Muscle layer of duodenum (tissue), 2 donors: ENCODE measurements around the gene FAM185A.
"Not testable (repeated sequence)": the region's sequence is repeated elsewhere in the genome, so short reads cannot be mapped to it uniquely, and the experiment has no call there.

Experiments used
- H3K27ac ChIP-seq: one replicate; pipeline ENCODE4 v1.7.0; 2013; ENCODE audit warnings: mild to moderate bottlenecking, low read length
- H3K27me3 ChIP-seq: one replicate; pipeline ENCODE4 v1.7.0; 2013; ENCODE audit warnings: low read depth, mild to moderate bottlenecking, control low read depth, low read length
- H3K36me3 ChIP-seq, 2 donors: one replicate each; pipeline ENCODE4 v1.7.0; 2013; ENCODE audit warnings: low read length in 2 of 2, control low read depth in 1 of 2, mild to moderate bottlenecking in 1 of 2; ENCODE audit not compliant: insufficient read depth in 2 of 2, control insufficient read depth in 1 of 2
- H3K4me1 ChIP-seq, 2 donors: one replicate each; pipeline ENCODE4 v1.7.0; 2013; ENCODE audit warnings: low read length in 2 of 2, mild to moderate bottlenecking in 2 of 2, control low read depth in 1 of 2, moderate library complexity in 1 of 2; ENCODE audit not compliant: insufficient read depth in 2 of 2, control insufficient read depth in 1 of 2
- H3K4me3 ChIP-seq, 2 donors: one replicate each; pipeline ENCODE4 v1.7.0; 2013; ENCODE audit warnings: low read length in 2 of 2, low read depth in 1 of 2, mild to moderate bottlenecking in 1 of 2
- H3K9me3 ChIP-seq, 2 donors: one replicate each; pipeline ENCODE4 v1.7.0; 2013; ENCODE audit warnings: low read length in 2 of 2, control low read depth in 1 of 2, mild to moderate bottlenecking in 1 of 2; ENCODE audit not compliant: control insufficient read depth in 1 of 2
- donor health status: healthy.

FAM185A gene

GRCh38 chr7:102745494-102746288 is 3.1 kb upstream of the FAM185A start:
- H3K4me1 ChIP-seq: peaks cover 4 to 13% of the 10 kb centered on the region in 2 donors
- H3K36me3 ChIP-seq, H3K27me3 ChIP-seq, H3K9me3 ChIP-seq, H3K27ac ChIP-seq, H3K4me3 ChIP-seq: not testable (repeated sequence)

GRCh38 chr7:102749445-102749786 is 617 bp downstream of the FAM185A start:
- H3K27ac ChIP-seq, H3K9me3 ChIP-seq: not testable (repeated sequence)

GRCh38 chr7:102758227-102758626 is 9.4 kb downstream of the FAM185A start:
- H3K9me3 ChIP-seq, H3K27ac ChIP-seq, H3K4me3 ChIP-seq, H3K36me3 ChIP-seq, H3K4me1 ChIP-seq, H3K27me3 ChIP-seq: not testable (repeated sequence)

More at GRCh38 chr7:102749445-102749786, 617 bp downstream of the FAM185A start:
- not testable (repeated sequence) for H3K36me3 ChIP-seq, H3K27me3 ChIP-seq
- peaks cover 4 to 11% of the 10 kb centered on the region in 2 donors for H3K4me1 ChIP-seq
- H3K4me3 ChIP-seq: peak overlapping the region in 1 of 2 donors; percentile 85

- H3K27ac ChIP-seq, H3K9me3 ChIP-seq: not testable (repeated sequence)
Measured at GRCh38 chr7:102759934-102760333, 11.1 kb downstream of the FAM185A start.

GRCh38 chr7:102761234-102761633 is 12.4 kb downstream of the FAM185A start:
- not testable (repeated sequence) for H3K27me3 ChIP-seq, H3K27ac ChIP-seq, H3K4me1 ChIP-seq, H3K9me3 ChIP-seq, H3K36me3 ChIP-seq, H3K4me3 ChIP-seq

More at GRCh38 chr7:102759934-102760333, 11.1 kb downstream of the FAM185A start:
- H3K36me3 ChIP-seq, H3K4me3 ChIP-seq, H3K27me3 ChIP-seq, H3K4me1 ChIP-seq: not testable (repeated sequence)

GRCh38 chr7:102763295-102763905 is 14.6 kb downstream of the FAM185A start:
- not testable (repeated sequence) for H3K36me3 ChIP-seq, H3K4me3 ChIP-seq, H3K27me3 ChIP-seq, H3K9me3 ChIP-seq, H3K4me1 ChIP-seq, H3K27ac ChIP-seq

GRCh38 chr7:102769657-102770192 is 20.9 kb downstream of the FAM185A start:
- not testable (repeated sequence) for H3K36me3 ChIP-seq, H3K27ac ChIP-seq, H3K9me3 ChIP-seq

GRCh38 chr7:102770467-102770866 is 21.7 kb downstream of the FAM185A start:
- not testable (repeated sequence) for H3K4me3 ChIP-seq, H3K27me3 ChIP-seq, H3K36me3 ChIP-seq, H3K4me1 ChIP-seq, H3K9me3 ChIP-seq, H3K27ac ChIP-seq

More at GRCh38 chr7:102769657-102770192, 20.9 kb downstream of the FAM185A start:
- not testable (repeated sequence) for H3K27me3 ChIP-seq, H3K4me1 ChIP-seq, H3K4me3 ChIP-seq

- not testable (repeated sequence) for H3K4me3 ChIP-seq, H3K9me3 ChIP-seq, H3K27ac ChIP-seq, H3K4me1 ChIP-seq, H3K27me3 ChIP-seq, H3K36me3 ChIP-seq
Measured at GRCh38 chr7:102776217-102776616, 27.4 kb downstream of the FAM185A start.

- not testable (repeated sequence) for H3K9me3 ChIP-seq, H3K36me3 ChIP-seq
Measured at GRCh38 chr7:102778663-102779062, 29.9 kb downstream of the FAM185A start.

GRCh38 chr7:102780926-102781325 is 32.1 kb downstream of the FAM185A start:
- H3K36me3 ChIP-seq, H3K4me1 ChIP-seq, H3K9me3 ChIP-seq, H3K4me3 ChIP-seq, H3K27me3 ChIP-seq, H3K27ac ChIP-seq: not testable (repeated sequence)

More at GRCh38 chr7:102778663-102779062, 29.9 kb downstream of the FAM185A start:
- not testable (repeated sequence) for H3K27me3 ChIP-seq, H3K4me1 ChIP-seq, H3K4me3 ChIP-seq, H3K27ac ChIP-seq

- not testable (repeated sequence) for H3K4me3 ChIP-seq, H3K27me3 ChIP-seq, H3K36me3 ChIP-seq, H3K27ac ChIP-seq, H3K9me3 ChIP-seq, H3K4me1 ChIP-seq
Measured at GRCh38 chr7:102788770-102789169, 40.0 kb downstream of the FAM185A start.
